ENCODE results near the gene INPP4B. TPM values are rescaled to one million over a fixed set of nuclear protein-coding genes. Genes with fewer than 3 reads are reported as not detected.

INPP4B gene
- total RNA-seq, 1 donor from 2014 or later: 10.9 TPM

DNA sequence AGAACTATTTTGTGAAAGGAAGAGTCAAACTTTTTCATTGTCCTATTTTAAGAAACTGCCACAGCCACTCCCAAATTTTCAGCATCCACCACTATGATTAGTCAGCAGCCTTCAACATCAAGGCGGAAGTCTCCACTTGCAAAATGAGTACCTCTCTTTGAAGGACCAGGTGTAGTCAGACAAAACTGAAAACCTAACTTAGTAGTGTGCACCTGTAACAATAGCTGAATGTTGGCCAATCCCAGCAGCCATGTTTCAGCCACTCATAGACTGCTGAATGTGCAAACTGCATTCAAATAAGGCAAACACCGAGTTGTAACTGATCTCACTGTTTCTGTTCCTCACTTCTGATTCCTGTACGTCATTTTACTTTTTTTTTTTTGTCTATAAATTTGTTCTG, 868.7 kb downstream of the INPP4B start:
- no peak for DNase-seq (ENCODE audit: low read depth)
- Histone ChIP-seq H3K27me3 (ENCODE audit: control insufficient read depth, insufficient read depth, low read length) (no peaks in the 10 kb centered on the region), H3K4me3 (ENCODE audit: low read depth, low read length) (no peak overlapping the region), H3K36me3 (ENCODE audit: control insufficient read depth, insufficient read depth, low read length) (no peaks in the 10 kb centered on the region)
- TF ChIP-seq, protein P1, sequence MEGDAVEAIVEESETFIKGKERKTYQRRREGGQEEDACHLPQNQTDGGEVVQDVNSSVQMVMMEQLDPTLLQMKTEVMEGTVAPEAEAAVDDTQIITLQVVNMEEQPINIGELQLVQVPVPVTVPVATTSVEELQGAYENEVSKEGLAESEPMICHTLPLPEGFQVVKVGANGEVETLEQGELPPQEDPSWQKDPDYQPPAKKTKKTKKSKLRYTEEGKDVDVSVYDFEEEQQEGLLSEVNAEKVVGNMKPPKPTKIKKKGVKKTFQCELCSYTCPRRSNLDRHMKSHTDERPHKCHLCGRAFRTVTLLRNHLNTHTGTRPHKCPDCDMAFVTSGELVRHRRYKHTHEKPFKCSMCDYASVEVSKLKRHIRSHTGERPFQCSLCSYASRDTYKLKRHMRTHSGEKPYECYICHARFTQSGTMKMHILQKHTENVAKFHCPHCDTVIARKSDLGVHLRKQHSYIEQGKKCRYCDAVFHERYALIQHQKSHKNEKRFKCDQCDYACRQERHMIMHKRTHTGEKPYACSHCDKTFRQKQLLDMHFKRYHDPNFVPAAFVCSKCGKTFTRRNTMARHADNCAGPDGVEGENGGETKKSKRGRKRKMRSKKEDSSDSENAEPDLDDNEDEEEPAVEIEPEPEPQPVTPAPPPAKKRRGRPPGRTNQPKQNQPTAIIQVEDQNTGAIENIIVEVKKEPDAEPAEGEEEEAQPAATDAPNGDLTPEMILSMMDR (IDR thresholded peaks at IDR 0.05; ENCODE audit: insufficient read depth, low read length, poor library complexity, severe bottlenecking): no peak
